Measurements from ENCODE around the gene KCNH8.

DNA sequence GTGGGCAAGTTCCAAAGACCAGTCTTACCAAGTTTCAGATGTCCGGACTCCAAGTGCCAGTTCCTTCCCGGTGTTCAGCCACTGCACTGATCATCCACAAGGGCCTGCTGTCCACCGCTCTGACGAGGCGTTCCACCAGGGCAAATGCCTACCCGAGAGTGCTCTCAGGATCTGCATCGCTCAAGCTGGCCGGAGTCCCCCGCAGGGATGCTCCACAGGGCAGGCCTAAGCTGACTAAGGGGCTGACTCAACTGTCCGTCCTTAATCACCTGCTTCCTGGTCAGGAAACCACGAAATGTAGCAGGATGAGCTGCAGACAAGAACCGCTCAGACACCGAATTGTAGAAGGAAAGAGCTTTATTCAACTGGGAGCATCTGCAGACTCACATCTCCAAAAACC, 341.6 kb downstream of the KCNH8 start:
- TF ChIP-seq, protein P1, sequence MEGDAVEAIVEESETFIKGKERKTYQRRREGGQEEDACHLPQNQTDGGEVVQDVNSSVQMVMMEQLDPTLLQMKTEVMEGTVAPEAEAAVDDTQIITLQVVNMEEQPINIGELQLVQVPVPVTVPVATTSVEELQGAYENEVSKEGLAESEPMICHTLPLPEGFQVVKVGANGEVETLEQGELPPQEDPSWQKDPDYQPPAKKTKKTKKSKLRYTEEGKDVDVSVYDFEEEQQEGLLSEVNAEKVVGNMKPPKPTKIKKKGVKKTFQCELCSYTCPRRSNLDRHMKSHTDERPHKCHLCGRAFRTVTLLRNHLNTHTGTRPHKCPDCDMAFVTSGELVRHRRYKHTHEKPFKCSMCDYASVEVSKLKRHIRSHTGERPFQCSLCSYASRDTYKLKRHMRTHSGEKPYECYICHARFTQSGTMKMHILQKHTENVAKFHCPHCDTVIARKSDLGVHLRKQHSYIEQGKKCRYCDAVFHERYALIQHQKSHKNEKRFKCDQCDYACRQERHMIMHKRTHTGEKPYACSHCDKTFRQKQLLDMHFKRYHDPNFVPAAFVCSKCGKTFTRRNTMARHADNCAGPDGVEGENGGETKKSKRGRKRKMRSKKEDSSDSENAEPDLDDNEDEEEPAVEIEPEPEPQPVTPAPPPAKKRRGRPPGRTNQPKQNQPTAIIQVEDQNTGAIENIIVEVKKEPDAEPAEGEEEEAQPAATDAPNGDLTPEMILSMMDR (IDR thresholded peaks at IDR 0.05; ENCODE audit: low read depth, low read length): no peak
- no peak for TF ChIP-seq EZH2phosphoT487 (IDR thresholded peaks at IDR 0.05; ENCODE audit: low read depth)

Data from OCI-LY3 (cell line).